C4-2B (cell line): ENCODE data around the gene WT1.

Experiments used
- ZFX ChIP-seq: fragments of 450-650 bp; IDR thresholded peaks from 2 replicates; pipeline ENCODE4 v1.6.1; 2017
- TF ChIP-seq, protein P1 (sequence below): fragments of 450-650 bp; conservative IDR thresholded peaks from 2 replicates; pipeline ENCODE4 v1.5.1; 2017; ENCODE audit warnings: mild to moderate bottlenecking

DNA sequence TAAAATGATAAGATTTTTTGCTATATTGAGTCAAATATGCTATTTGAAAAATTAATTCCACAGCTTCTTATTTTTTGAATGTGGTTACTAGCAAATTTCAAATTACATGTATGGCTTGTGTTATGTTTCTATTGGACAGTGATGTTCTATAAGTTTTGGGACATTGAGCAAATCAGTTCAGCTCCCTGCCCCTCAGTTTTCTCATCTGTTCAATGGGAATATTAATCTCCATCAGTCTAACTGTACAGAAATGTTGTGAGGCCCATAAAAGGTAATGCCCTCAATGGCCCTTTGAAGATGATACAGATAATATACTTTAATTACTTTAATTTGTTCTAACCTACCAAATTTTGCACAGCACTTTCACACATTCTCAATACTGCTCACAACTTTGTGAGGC is 15.2 kb downstream of the WT1 start:
- TF ChIP-seq, protein P1, sequence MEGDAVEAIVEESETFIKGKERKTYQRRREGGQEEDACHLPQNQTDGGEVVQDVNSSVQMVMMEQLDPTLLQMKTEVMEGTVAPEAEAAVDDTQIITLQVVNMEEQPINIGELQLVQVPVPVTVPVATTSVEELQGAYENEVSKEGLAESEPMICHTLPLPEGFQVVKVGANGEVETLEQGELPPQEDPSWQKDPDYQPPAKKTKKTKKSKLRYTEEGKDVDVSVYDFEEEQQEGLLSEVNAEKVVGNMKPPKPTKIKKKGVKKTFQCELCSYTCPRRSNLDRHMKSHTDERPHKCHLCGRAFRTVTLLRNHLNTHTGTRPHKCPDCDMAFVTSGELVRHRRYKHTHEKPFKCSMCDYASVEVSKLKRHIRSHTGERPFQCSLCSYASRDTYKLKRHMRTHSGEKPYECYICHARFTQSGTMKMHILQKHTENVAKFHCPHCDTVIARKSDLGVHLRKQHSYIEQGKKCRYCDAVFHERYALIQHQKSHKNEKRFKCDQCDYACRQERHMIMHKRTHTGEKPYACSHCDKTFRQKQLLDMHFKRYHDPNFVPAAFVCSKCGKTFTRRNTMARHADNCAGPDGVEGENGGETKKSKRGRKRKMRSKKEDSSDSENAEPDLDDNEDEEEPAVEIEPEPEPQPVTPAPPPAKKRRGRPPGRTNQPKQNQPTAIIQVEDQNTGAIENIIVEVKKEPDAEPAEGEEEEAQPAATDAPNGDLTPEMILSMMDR, result no peak
- TF ChIP-seq ZFX, result no peak
